ENCODE results near the gene HOXB9.

Gene HOXB9

GRCh38 chr17:48611681-48612455 is 14.3 kb downstream of the HOXB9 start:
- no peak for DNase-seq (ENCODE audit: low spot score)

GRCh38 chr17:48611213-48611612 is 14.9 kb downstream of the HOXB9 start:
- DNase-seq (ENCODE audit: low spot score), result no peak

DNA sequence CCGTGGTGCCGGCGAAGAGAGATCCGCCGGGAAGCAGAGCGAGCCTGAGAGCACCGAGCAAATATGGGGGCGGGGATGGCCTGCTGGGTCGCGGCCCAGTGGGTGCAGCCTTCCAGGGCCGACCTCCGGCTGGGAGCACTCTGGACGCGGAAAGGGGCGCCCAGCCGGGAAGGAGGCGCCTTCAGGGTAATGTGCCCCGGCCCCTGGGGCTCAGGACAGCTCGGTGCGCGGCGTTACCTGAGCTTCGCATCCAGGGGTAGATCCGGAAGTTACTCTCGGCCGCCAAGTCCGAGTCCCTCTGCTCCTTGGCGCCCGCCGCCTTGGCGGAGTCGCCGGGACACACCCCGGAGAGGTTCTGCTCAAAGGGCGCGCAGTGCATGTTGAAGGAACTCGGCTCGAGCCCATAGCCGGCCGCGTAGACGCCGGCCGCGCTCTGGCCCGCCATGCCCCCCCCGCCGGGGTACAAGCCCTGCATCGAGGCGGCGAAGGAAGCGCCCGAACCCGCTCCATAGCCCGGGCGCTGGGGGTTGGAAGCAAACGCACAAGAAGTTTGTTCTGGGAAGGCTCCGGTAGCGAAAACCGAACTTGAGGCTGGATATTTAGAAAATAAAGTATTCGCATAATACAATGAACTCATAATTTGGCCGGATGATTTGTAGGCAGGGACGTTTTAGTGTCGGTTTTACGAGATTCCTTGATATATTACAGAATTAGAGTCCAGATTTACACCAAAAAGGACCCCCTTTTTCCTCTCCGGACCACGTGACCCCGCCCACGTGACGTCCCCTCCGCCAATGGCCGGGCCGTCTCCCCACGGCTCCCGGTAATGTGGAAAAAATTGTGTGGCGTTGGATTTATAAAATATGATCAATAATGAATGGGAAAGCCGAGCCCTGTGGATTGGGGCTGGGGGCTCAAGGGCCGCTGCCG is 15.6 kb downstream of the HOXB9 start, which contains the start of gene HOXB7:
TSS of gene HOXB7 (minus strand) at position 736 of the 930 bp plus-strand sequence. CDS start at position 637, 99 bp downstream.
- DNase-seq (ENCODE audit: low spot score), result no peak

GRCh38 chr17:48609759-48610281 is 16.3 kb downstream of the HOXB9 start:
- no peak for DNase-seq (ENCODE audit: low spot score)

DNA sequence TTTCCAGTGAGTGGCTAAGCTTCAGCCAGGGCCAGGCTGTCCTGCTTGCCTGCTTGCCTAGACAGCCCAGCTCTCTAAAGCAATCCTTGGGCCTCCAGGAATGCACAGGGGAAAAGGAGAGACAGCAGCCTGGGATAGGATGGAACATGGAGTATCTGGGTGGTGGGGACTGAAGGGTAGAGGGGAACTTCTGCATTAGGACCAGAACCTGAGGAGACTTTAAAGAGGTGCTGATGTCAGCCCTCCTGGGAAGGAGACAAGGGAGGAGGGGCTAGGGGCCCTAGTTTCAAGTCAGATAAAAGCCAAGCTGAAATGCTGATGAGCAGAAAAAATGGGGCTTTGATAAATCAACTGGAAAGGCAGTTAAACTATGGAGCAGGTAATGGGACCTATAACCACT is 17.1 kb downstream of the HOXB9 start:
- no peak for DNase-seq (ENCODE audit: low spot score)

DNA sequence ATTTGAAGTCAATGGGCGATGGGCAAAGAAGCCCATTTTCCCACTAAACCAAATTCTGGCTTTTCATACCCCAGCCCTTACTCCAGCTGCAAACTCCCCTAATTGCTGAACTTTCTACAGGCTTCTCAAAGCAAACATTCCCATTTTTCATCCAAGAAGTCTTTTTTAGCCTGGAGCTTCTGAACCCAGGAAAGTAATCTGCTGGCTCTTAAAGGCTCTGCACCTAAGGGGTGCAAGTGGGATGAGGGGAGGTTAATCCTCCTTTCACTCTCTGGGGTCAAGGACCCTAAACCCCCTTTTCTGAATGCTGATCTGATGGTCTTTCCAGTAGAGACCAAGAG is 17.7 kb downstream of the HOXB9 start:
- DNase-seq (ENCODE audit: low spot score), result no peak

GRCh38 chr17:48606892-48607614 is 19.1 kb downstream of the HOXB9 start:
- no peak for DNase-seq (ENCODE audit: low spot score)

- DNase-seq (ENCODE audit: low spot score), result no peak
These were observed 19.9 kb downstream of the HOXB9 start for GRCh38 chr17:48605991-48606891.

DNA sequence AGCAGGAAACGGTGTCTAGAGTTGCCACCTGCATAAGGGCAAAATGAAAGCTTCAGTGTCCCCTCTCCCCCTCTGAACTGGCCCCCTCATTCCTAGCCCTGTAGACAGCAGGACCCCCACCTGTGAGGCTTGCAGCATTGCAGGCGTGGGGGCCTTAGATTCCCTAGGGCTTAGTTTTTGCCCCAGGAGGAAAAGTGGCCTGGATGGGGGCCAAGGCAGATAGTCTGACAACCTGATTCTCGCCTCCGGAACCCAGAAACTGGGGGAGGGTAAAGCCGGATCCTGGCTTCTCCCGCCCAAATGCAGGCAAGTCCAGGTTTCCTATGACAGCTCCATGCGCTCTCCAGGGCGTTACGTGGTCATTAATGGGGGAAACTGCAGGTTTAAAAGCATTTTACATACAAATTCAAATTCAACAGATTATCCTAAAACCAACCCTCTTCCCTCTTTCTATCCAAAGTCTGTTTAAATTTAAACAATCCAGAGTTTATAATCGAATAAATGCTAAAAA is 20.7 kb downstream of the HOXB9 start:
- DNase-seq (ENCODE audit: low spot score), result no peak

- no peak for DNase-seq (ENCODE audit: low spot score)
These were observed 21.3 kb downstream of the HOXB9 start, which contains the start of gene HOXB6 for GRCh38 chr17:48604770-48605329. Gene HOXB6 (minus strand): TSS chr17:48604986. CDS start chr17:48598150, 6,836 bp downstream.

- DNase-seq (ENCODE audit: low spot score), result no peak
These were observed 22.0 kb downstream of the HOXB9 start for GRCh38 chr17:48603959-48604769.

GRCh38 chr17:48601539-48602425 is 24.4 kb downstream of the HOXB9 start:
- no peak for DNase-seq (ENCODE audit: low spot score)

DNA sequence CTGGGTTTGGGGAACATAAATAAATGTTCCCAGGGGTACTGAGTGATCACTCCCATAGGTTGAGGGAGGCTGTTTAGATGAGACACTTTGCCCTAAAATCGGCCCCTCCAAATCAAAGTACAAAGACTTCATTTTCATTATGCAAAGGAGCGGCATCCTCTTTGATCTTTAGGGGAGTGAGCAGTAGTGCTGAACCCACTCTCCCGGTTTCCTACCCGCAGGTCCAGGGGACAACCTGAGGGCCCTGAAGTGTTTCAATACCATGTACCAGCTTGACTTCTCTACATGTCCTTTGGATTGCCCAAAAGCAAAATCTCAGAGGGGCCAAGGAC is 25.0 kb downstream of the HOXB9 start:
- no peak for DNase-seq (ENCODE audit: low spot score)

DNA sequence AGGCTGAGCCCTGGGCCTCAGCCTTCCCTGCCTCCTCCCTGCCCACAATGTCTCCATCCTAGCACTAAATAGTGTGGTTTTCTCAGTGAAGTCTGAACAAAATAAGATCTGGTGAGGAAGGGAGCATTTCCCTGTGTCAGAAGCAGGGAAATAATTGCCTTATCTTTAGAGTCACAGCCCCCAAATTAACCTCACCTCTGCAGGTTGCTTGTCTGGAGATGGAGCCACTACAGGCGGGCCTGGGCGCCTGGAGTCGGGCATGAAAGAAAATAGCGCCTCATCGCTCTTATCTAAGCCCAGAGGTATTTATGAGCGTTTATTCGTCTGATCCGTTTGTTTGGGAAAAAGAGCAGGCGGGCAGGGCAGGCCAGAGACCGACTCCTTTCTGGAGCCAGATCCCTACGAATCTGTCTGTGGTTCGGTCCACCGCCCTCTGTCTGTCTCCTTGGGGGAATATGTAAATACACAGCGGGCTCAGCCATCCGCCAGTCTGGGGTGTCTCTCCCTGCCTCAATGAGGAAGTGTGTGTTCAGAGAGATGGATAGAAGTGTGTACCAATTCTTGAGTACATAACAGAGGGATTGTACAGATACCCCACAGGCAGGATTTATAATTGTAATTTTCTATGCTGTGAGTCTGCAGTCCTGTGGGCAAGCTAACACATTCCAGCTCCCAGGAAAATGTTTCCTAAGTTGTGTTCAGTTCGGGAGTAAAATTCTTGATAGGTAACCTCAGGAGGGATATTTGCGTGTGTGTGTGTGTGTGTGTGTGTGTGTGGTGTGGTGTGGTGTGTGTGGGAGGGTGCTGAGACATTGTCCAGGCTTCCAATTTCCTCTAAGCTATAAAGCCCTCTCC is 25.7 kb downstream of the HOXB9 start:
- no peak for DNase-seq (ENCODE audit: low spot score)

DNA sequence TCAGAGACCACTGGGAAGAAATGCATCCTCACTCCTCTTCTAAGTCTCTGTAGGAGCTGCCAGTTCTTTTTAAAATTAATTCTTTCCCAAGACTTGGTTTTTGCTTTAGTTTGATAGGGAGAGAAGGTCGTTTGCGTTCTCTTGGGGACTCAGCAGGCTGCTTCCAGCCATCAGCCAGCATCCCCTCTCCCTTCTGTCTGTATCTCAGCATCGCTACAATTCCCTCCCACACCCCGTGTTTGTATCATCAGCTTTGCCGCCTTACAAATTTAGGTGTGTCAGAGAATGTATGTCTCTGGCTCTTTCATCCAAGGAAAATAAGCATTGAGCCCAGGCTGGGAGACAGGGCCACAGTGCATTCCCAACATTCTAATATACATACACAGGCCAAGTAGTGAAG is 26.8 kb downstream of the HOXB9 start:
- DNase-seq (ENCODE audit: low spot score), result no peak

GRCh38 chr17:48598736-48599135 is 27.4 kb downstream of the HOXB9 start:
- DNase-seq (ENCODE audit: low spot score), result no peak

Measured in SK-N-DZ (cell line).